AG08395 (cell line): ENCODE results near the gene CALHM3.
A peak's percentile ranks its signal among the peaks of the same experiment; 100 is the strongest.
"Not testable (repeated sequence)": the region's sequence is repeated elsewhere in the genome, so short reads cannot be mapped to it uniquely, and the experiment has no call there.

Experiments used
- DNase-seq: peaks from one replicate; pipeline ENCODE4 v3.0.0; 2012; ENCODE audit warnings: mixed read lengths, low spot score

The CALHM3 gene, protein sequence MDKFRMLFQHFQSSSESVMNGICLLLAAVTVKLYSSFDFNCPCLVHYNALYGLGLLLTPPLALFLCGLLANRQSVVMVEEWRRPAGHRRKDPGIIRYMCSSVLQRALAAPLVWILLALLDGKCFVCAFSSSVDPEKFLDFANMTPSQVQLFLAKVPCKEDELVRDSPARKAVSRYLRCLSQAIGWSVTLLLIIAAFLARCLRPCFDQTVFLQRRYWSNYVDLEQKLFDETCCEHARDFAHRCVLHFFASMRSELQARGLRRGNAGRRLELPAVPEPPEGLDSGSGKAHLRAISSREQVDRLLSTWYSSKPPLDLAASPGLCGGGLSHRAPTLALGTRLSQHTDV

GRCh38 chr10:103479135-103479534 is at the start of gene CALHM3:
CALHM3 (minus strand) TSS chr10:103479240; CDS start chr10:103479032, 208 bp downstream.
- peak; percentile 54 for DNase-seq

DNA sequence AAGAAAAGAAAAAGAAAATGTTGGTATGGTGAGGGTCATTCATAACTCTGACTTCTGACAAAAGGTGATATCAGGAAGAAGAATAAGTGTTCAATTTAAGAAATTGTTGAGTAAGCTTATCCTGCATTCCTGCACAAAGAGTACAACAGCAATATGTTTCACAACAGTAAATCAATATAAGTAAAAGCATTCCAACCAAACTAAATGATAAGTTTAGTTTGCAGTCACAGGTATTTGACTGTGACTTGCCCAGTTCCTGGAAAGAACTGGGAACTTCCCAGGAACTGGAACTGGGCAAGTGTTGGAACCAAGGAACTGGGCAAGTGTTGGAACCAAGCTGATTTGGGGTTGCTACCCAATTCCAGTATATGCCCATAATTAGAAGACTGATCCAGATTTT is 49.5 kb upstream of the CALHM3 start:
- DNase-seq = no peak

- DNase-seq = not testable (repeated sequence)
These were observed 48.4 kb upstream of the CALHM3 start for GRCh38 chr10:103527476-103527875.

- DNase-seq = no peak
These were observed 46.9 kb upstream of the CALHM3 start for GRCh38 chr10:103525901-103526300.

GRCh38 chr10:103523683-103524082 is 44.6 kb upstream of the CALHM3 start:
- no peak for DNase-seq

DNA sequence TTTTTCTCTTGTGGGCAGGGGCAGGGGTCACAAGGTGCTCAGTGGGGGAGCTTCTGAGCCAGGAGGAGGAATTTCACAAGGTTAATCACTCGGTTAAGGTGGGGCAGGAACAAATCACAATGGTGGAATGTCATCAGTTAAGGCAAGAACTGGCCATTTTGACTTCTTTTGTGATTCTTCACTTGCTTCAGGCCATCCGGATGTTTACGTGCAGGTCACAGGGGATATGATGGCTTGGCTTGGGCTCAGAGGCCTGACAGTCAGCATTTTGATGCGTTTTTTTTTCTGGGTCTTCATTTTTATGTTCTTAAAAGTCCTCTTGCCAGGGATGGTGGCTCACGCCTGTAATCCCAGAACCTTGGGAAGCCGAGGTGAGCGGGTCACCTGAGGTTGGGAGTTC is 43.0 kb upstream of the CALHM3 start:
- DNase-seq = not testable (repeated sequence)

DNA sequence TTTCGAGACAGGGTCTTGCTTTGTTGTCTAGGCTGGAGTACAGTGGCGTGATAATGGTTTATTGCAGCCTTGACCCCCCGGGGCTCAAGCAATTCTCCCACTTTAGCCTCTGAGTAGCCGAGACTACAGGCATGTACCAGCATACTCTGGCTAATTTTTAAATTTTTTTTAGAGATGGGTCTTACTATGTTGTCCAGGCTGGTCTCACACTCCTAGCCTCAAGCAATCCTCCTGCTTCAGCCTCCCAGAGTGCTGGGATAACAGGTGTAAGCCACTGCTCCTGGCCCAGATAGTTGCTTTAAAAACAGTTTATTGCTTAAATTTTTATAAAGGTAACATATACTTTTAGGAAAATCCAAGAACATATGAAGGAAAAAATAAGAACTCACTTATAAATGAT is 40.8 kb upstream of the CALHM3 start:
- no peak for DNase-seq

- no peak for DNase-seq
These were observed 38.4 kb upstream of the CALHM3 start for GRCh38 chr10:103517234-103518085.

DNA sequence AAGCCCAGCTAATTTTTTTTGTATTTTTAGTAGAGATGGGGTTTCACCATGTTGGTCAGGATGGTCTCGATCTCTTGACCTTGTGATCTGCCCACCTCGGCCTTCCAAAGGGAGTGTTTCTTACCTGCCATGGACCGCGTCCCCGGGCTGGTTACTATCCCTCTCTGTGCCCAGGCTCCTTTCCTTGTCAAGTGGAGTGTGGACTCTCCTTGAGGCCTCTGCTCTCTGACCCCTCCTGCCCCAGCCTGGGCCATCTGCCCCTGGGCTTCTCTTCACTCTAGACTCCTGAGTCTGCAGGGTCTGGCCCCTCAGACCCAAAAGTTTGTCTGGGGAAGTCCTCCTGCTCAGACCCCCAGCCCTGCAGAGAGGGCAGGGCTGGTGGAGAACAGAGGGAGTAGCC is 35.2 kb upstream of the CALHM3 start:
- peak; percentile 1 for DNase-seq

GRCh38 chr10:103513380-103514060 is 34.5 kb upstream of the CALHM3 start:
- DNase-seq = peak; percentile 1

GRCh38 chr10:103512591-103513379 is 33.7 kb upstream of the CALHM3 start:
- no peak for DNase-seq

DNA sequence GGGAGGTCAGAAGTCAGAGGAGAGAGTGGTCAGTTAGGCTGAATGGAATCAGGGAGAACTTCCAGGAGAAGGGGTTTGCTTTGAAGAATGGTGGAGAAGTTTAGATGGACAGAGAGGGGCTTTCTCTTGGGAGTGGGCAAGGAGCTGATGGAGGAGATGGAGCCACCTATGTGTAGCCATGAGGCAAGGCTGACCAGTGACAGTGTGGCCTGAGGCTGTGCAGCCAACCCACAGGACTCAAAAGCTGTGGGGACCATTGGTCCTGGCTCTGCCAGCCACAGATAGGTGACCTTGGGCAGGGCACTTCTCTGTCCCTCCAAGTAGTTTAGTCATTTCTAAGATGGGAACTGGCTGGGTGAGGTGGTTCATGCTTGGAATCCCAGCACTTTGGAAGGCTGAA is 33.1 kb upstream of the CALHM3 start:
- DNase-seq = peak; percentile 1

- peak; percentile 0 for DNase-seq
These were observed 32.0 kb upstream of the CALHM3 start for GRCh38 chr10:103510791-103511752.

GRCh38 chr10:103510046-103510685 is 31.1 kb upstream of the CALHM3 start:
- no peak for DNase-seq

DNA sequence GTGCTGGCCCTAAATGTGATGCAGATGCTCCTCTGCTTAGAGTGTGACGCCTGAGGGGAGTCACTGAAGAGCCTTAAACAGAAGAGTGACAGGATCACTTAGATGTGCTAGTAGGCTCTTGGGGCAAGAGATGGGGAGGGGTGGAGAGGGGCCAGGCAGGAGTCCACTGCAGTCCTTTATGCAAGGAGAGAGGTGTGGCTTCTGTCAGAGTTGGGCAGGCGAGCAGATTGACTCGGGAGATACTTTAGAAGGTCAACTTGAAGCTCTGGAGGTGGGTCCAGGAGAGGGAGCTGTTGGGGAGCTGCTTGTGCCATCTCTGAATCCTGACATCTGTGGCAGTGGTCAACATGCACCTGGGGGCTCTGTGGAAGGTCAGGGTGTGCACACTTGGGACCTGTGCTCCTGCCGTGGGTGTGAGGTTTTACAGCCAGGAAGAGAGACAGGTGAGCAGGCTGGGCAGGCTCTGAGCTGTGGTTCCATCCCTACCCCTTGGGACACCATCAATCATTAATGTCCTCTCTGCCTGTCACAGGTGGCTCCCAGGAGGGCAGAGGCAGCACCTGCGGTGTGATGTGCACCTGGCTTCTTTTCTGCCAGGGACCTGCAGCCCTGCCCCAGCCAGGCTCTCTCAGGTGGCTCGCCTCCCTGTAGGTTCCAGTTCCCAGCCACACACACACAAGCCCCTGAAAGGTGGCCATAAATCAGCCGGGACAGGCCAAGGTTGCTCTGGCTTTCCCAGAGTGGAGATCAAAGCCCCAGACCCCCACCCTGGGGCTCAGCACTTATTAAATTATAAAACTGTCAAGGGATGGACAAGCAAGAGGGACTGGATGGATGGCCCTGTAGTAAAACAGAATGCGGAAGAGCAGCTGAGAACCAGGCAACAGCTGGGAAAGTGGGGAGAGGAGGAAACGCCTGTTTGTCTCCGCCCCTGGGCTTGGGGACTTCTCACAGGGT is 28.5 kb upstream of the CALHM3 start:
- no peak for DNase-seq

DNA sequence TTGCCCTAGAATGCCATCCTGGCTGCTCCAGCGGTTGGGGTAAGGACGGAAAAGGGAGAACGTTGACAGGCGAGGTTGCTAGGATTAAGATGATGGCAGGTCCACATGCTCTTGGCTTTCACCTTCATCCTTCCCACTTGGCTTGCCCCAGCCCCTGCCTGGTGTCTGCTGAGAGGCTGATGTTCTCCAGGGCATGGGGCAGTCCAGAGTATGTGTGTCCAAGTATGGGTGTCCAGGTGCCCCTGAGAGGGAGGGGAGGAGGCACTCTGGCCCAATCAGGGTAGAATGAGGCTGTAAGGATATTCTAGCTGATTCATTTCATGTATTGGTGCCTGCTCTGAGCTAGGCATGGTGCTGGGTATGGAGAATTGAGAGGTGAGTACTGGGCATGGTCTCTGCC is 27.0 kb upstream of the CALHM3 start:
- no peak for DNase-seq

DNA sequence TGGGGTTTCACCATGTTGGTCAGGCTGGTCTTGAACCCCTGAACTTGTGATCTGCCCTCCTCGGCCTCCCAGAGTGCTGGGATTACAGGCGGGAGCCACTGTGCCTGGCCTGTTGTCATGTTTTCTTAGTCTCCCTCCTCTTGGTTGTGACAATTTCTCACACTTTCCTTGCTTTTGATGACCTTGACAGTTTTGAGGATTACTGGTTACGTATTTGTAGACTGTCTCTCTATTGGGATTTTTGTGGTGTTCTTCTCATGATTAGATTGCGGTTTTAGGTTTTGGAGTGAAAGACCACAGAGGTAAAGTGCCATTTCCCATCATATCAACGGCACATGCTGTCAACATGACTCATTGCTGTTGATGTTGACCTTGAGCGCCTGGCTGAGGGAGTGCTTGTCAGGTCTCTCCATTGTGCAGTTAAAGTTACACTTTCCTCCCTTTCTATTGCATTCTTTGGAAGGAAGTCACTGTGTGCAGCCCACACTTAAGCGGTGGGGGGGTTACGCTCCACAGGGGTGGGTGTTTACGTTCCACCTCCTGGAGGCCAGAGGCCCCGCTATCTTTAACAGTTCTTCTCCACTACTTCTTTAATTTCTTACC is 25.2 kb upstream of the CALHM3 start:
- DNase-seq = no peak

DNA sequence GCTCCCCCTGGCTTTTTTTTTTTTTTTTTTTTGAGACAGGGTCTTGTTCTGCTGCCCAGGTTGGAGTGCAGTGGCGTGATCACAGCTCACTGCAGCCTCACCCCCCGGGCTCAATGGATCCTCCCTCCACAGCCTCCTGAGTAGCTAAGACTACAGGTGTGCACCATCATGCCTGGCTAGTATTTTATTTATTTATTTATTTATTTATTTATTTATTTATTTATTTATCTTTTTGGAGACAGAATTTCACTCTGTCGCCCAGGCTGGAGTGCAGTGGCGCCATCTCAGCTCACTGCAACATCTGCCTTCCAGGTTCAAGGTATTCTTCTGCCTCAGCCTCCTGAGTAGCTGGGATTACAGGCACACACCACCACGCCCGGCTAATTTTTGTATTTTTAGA is 24.7 kb upstream of the CALHM3 start:
- not testable (repeated sequence) for DNase-seq
